Mammary epithelial cell (primary cell): ENCODE results near the gene VAV3.

Source experiments
- CTCF ChIP-seq, 2 donors: IDR thresholded peaks in 1 of 2; conservative IDR thresholded peaks in 1 of 2; 2 replicates each; pipeline ENCODE4 v1.5.1; 2011 to 2012; ENCODE audit warnings: inconsistent platforms in 2 of 2, low read length in 2 of 2, mild to moderate bottlenecking in 2 of 2, control low read depth in 1 of 2, low read depth in 1 of 2; ENCODE audit not compliant: insufficient read depth in 1 of 2; ENCODE audit errors: extremely low read depth in 1 of 2
- EZH2 ChIP-seq: IDR thresholded peaks from 2 replicates; pipeline ENCODE4 v1.6.1; 2012; ENCODE audit warnings: low read length, inconsistent platforms, borderline replicate concordance

GRCh38 chr1:107975851-107976250, 10.9 kb upstream of the VAV3 start:
- no peak for TF ChIP-seq CTCF (conservative IDR thresholded peaks at IDR 0.05 in 1 of 2, IDR thresholded peaks at IDR 0.05 in 1 of 2; ENCODE audit: extremely low read depth in 1 of 2, insufficient read depth in 1 of 2, low read depth in 1 of 2, low read length in 2 of 2)
- TF ChIP-seq EZH2 = no peak
